H1 (cell line): Measurements from ENCODE around the gene HBEGF. TPM values are rescaled to one million over a fixed set of nuclear protein-coding genes. Genes with fewer than 3 reads are reported as not detected.

ENCODE experiments used
- CTCF ChIA-PET: fragments of 300-600 bp; sonication (Branson Sonifier 250); formaldehyde crosslinking; loops from one replicate; lab custom pipeline; 2021; ENCODE audit not compliant: partially characterized antibody; lab: Charles Lee
- POLR2A ChIA-PET: fragments of 300-600 bp; sonication (Branson Sonifier 250); formaldehyde crosslinking; loops from one replicate; lab custom pipeline; 2021; ENCODE audit warnings: inconsistent platforms; ENCODE audit not compliant: partially characterized antibody; lab: Charles Lee
- DNase-seq, 2 experiments: peaks; one replicate each; pipeline versions ENCODE4 v3.0.0 to v3.0.0-alpha.2; 2010 to 2022; ENCODE audit warnings: low spot score in 2 of 2, low read depth in 1 of 2, mixed read lengths in 1 of 2
- FAIRE-seq: peaks from 2 replicates; lab custom pipeline; 2011; peaks lifted over from hg19 to GRCh38; lab: Jason Lieb, UNC
- H2AFZ ChIP-seq: 2 replicates; pipeline ENCODE4 v1.8.1; 2012; ENCODE audit warnings: low read length, inconsistent platforms
- H2AK5ac ChIP-seq: 2 replicates; pipeline ENCODE4 v1.6.1; 2013; ENCODE audit warnings: low read depth, low read length
- H2BK120ac ChIP-seq: replicated peaks from 2 replicates; pipeline ENCODE3; 2013; ENCODE audit warnings: low read depth, low read length, inconsistent platforms
- H2BK12ac ChIP-seq: 2 replicates; pipeline ENCODE4 v1.6.1; 2013; ENCODE audit warnings: low read depth, low read length
- H2BK15ac ChIP-seq: 2 replicates; pipeline ENCODE4 v1.6.1; 2013; ENCODE audit warnings: low read length
- H2BK20ac ChIP-seq: 2 replicates; pipeline ENCODE4 v1.6.1; 2013; ENCODE audit warnings: low read length
- H2BK5ac ChIP-seq: 2 replicates; pipeline ENCODE4 v1.6.1; 2013; ENCODE audit warnings: low read depth, low read length
- H3K14ac ChIP-seq: 2 replicates; pipeline ENCODE4 v1.6.1; 2013; ENCODE audit warnings: inconsistent platforms; ENCODE audit not compliant: insufficient read length
- H3K18ac ChIP-seq: 2 replicates; pipeline ENCODE4 v1.6.1; 2013; ENCODE audit warnings: low read length; ENCODE audit errors: extremely low read depth
- H3K23ac ChIP-seq: 2 replicates; pipeline ENCODE4 v1.6.1; 2013; ENCODE audit warnings: inconsistent platforms; ENCODE audit not compliant: insufficient read length
- H3K23me2 ChIP-seq: 2 replicates; pipeline ENCODE4 v1.6.1; 2013; ENCODE audit warnings: low read depth, low read length
- H3K27ac ChIP-seq: 2 replicates; pipeline ENCODE4 v1.6.1; 2011; ENCODE audit warnings: low read depth, low read length, inconsistent platforms
- H3K27me3 ChIP-seq, 4 experiments: replicated peaks in 1 of 4; 1 replicate in 1 of 4; 2 replicates in 3 of 4; pipeline versions ENCODE4 v1.6.1 to v1.8.1; 2011 to 2013; ENCODE audit warnings: low read length in 3 of 4, mild to moderate bottlenecking in 3 of 4, inconsistent platforms in 2 of 4, mixed read lengths in 2 of 4, moderate library complexity in 1 of 4; ENCODE audit not compliant: control insufficient read depth in 3 of 4, insufficient read depth in 3 of 4; ENCODE audit errors: extremely low read depth in 1 of 4
- H3K36me3 ChIP-seq, 4 experiments: 2 replicates each; pipeline versions ENCODE4 v1.6.1 to v1.8.1; 2011 to 2013; ENCODE audit warnings: mild to moderate bottlenecking in 4 of 4, low read length in 3 of 4, moderate library complexity in 2 of 4, control low read depth in 1 of 4, inconsistent platforms in 1 of 4; ENCODE audit not compliant: insufficient read depth in 4 of 4, control insufficient read depth in 2 of 4
- H3K4ac ChIP-seq: replicated peaks from 2 replicates; pipeline ENCODE3; 2013; ENCODE audit warnings: low read length, low read depth, mixed read lengths, inconsistent platforms; ENCODE audit not compliant: insufficient read length
- H3K4me1 ChIP-seq, 4 experiments: replicated peaks in 1 of 4; 1 replicate in 1 of 4; 2 replicates in 3 of 4; pipeline versions ENCODE4 v1.6.1 to v1.8.1; 2011 to 2013; ENCODE audit warnings: low read length in 3 of 4, inconsistent platforms in 2 of 4, mixed read lengths in 1 of 4; ENCODE audit not compliant: insufficient read depth in 4 of 4, control insufficient read depth in 3 of 4
- H3K4me2 ChIP-seq, 2 experiments: 2 replicates each; pipeline versions ENCODE4 v1.6.1 to v1.8.1; 2011 to 2013; ENCODE audit warnings: low read depth in 2 of 2, low read length in 2 of 2, control low read depth in 1 of 2, inconsistent platforms in 1 of 2, mild to moderate bottlenecking in 1 of 2; ENCODE audit not compliant: insufficient read depth in 1 of 2
- H3K4me3 ChIP-seq, 4 experiments: fragments of 200-600, 300-600 bp in 1 of 4; sonication (generic), shearing (Covaris generic), sonication (Bioruptor Twin) in 1 of 4; 2 replicates each; pipeline versions ENCODE4 v1.5.1 to v1.8.1; 2011 to 2016; ENCODE audit warnings: low read length in 4 of 4, low read depth in 3 of 4, control low read depth in 2 of 4, inconsistent platforms in 2 of 4, mild to moderate bottlenecking in 2 of 4, mixed read lengths in 1 of 4, moderate library complexity in 1 of 4; ENCODE audit not compliant: insufficient read depth in 2 of 4; ENCODE audit errors: extremely low read depth in 1 of 4
- H3K56ac ChIP-seq: replicated peaks from 2 replicates; pipeline ENCODE3; 2013; ENCODE audit warnings: low read depth, mild to moderate bottlenecking, mixed read lengths, low read length, inconsistent platforms; ENCODE audit not compliant: insufficient read length
- H3K79me1 ChIP-seq: 2 replicates; pipeline ENCODE4 v1.6.1; 2013; ENCODE audit warnings: low read depth, low read length, control low read depth
- H3K79me2 ChIP-seq, 2 experiments: 2 replicates each; pipeline versions ENCODE4 v1.6.1 to v1.8.1; 2012 to 2013; ENCODE audit warnings: low read length in 2 of 2, mild to moderate bottlenecking in 2 of 2, inconsistent platforms in 1 of 2; ENCODE audit not compliant: insufficient read depth in 2 of 2, control insufficient read depth in 1 of 2
- H3K9ac ChIP-seq, 4 experiments: replicated peaks in 1 of 4; 1 replicate in 1 of 4; 2 replicates in 3 of 4; pipeline versions ENCODE4 v1.6.1 to v1.8.1; 2011 to 2013; ENCODE audit warnings: low read depth in 3 of 4, low read length in 3 of 4, control low read depth in 2 of 4, mild to moderate bottlenecking in 2 of 4, moderate library complexity in 2 of 4, inconsistent platforms in 1 of 4; ENCODE audit errors: extremely low read depth in 1 of 4
- H3K9me3 ChIP-seq, 2 experiments: 2 replicates each; pipeline versions ENCODE4 v1.6.1 to v1.8.1; 2012 to 2013; ENCODE audit warnings: mild to moderate bottlenecking in 2 of 2, moderate library complexity in 2 of 2, control low read depth in 1 of 2, inconsistent platforms in 1 of 2, low read depth in 1 of 2, low read length in 1 of 2, mixed read lengths in 1 of 2; ENCODE audit not compliant: insufficient read depth in 2 of 2
- H4K20me1 ChIP-seq, 2 experiments: replicated peaks in 1 of 2; 2 replicates each; pipeline versions ENCODE3 to v1.8.1; 2011 to 2013; ENCODE audit warnings: inconsistent platforms in 2 of 2, low read length in 2 of 2, mild to moderate bottlenecking in 1 of 2; ENCODE audit not compliant: insufficient read depth in 2 of 2, control insufficient read depth in 1 of 2
- H4K5ac ChIP-seq: 2 replicates; pipeline ENCODE4 v1.6.1; 2013; ENCODE audit warnings: low read length, low read depth, mixed read lengths, inconsistent platforms; ENCODE audit not compliant: insufficient read length
- H4K8ac ChIP-seq: 2 replicates; pipeline ENCODE4 v1.8.0; 2013; ENCODE audit warnings: mild to moderate bottlenecking, moderate library complexity, low read length, inconsistent platforms; ENCODE audit not compliant: insufficient read depth; ENCODE audit errors: extremely low read depth
- H4K91ac ChIP-seq: replicated peaks from 2 replicates; pipeline ENCODE3; 2013; ENCODE audit warnings: low read length, mixed read lengths, inconsistent platforms; ENCODE audit not compliant: insufficient read length
- ATF2 ChIP-seq: IDR thresholded peaks from 2 replicates; pipeline ENCODE4 v1.6.1; 2012; ENCODE audit warnings: low read length, inconsistent platforms
- CTBP2 ChIP-seq: IDR thresholded peaks from 2 replicates; pipeline ENCODE4 v1.7.0; 2011; ENCODE audit warnings: borderline replicate concordance, mild to moderate bottlenecking, moderate library complexity, mixed read lengths, low read length; ENCODE audit not compliant: insufficient read depth, insufficient read length
- WGBS, 2 experiments: shearing (Covaris generic) in 1 of 2; methylation state at CpG; one replicate each; pipeline versions ENCODE4 v1.1.6 to v1.1.7; 2013 to 2015; ENCODE audit warnings: low lambda C conversion rate in 2 of 2, mixed read lengths in 2 of 2, inconsistent platforms in 1 of 2, low coverage in 1 of 2, missing lambda C conversion rate in 1 of 2; ENCODE audit not compliant: insufficient replicate concordance in 2 of 2, insufficient coverage in 1 of 2, insufficient read length in 1 of 2; ENCODE audit errors: extremely low coverage in 1 of 2, missing lambda C conversion rate in 1 of 2; 5-methylcytosine and 5-hydroxymethylcytosine counted together
- polyA plus RNA-seq, 7 experiments: library from polyadenylated mRNA; depleted of rRNA in 3 of 7; stranded (reverse) in 5 of 7; unstranded in 2 of 7; fragments of >200 nt in 5 of 7; fragments of 200-250 nt in 2 of 7; gene quantifications; 1 replicate in 5 of 7; 2 replicates in 1 of 7; 4 replicates in 1 of 7; pipeline versions ENCODE4 v1.2.1 to v1.2.3, GENCODE V29; 2011 to 2013; ENCODE audit warnings: missing spikeins in 2 of 7, mixed read lengths in 2 of 7
- total RNA-seq: library from RNA; stranded (reverse); fragmentation: NEBNext Ultra II Directional; extraction: Animal tissue kit (Norgen Biotek cat#: 25700); gene quantifications from 2 replicates; pipeline ENCODE4 v1.2.1, GENCODE V29; 2021

The HBEGF gene
- total and polyA plus RNA-seq, 2 of the 8 experiments (the other 6 are each of a cell fraction or from before 2014, with no cell fraction given) = 2.4 to 2.5 TPM

- CTCF ChIA-PET = interaction anchor here (0.6 kb wide), 1 partner anchor 47 kb away, joined by 3 read pairs; no protein-coding TSS in a partner anchor
- Histone ChIP-seq H2BK12ac (no peak overlapping the region), H3K18ac (no peak overlapping the region), H3K4ac (no peak overlapping the region), H2BK5ac (no peak overlapping the region), H3K23ac (no peak overlapping the region), H3K4me2 (no peak overlapping the region), H3K79me1 (no peaks in the 10 kb centered on the region), H3K56ac (no peak overlapping the region), H4K91ac (no peak overlapping the region), H3K79me2 (peaks cover 6 to 73% of the 10 kb centered on the region in 2 experiments; a peak in 3 of 4 replicates), H2AFZ (no peak overlapping the region), H3K27me3 (no peaks in the 10 kb centered on the region), H3K9me3 (no peaks in the 10 kb centered on the region), H2AK5ac (no peak overlapping the region), H4K5ac (no peak overlapping the region), H2BK20ac (no peak overlapping the region), H3K23me2 (peaks cover 4% of the 10 kb centered on the region), H2BK15ac (no peak overlapping the region), H4K8ac (no peak overlapping the region), H3K27ac (no peak overlapping the region), H4K20me1 (peaks cover 1 to 4% of the 10 kb centered on the region in 2 experiments), H3K36me3 (peaks cover 0 to 4% (median under 1%) of the 10 kb centered on the region in 4 experiments; a peak in 3 of 8 replicates), H3K9ac (no peak overlapping the region), H3K4me1 (no peaks in the 10 kb centered on the region), H3K4me3 (no peak overlapping the region), H2BK120ac (no peak overlapping the region), H3K14ac (no peak overlapping the region)
- 91% methylated on average over 5 of the region's 5 CpGs; no CpG with 5 or more reads in 1 of the 2 experiments for WGBS, 2 experiments
- no peak for DNase-seq
- no peak for FAIRE-seq
- POLR2A ChIA-PET = no interaction called here
- TF ChIP-seq CTBP2 (no peak), ATF2 (no peak)
Measured at GRCh38 chr5:140299056-140299455, 47.3 kb downstream of the HBEGF start.
